B cell (primary cell): ENCODE measurements around the gene ATPAF1. TPM values are rescaled to one million over a fixed set of nuclear protein-coding genes. Genes with fewer than 3 reads are reported as not detected.

Experiments used
- ATAC-seq: fragments of 200-7000 bp; cut with Tn5 transposase; one replicate; pipeline ENCODE4 v1.10.0; 2021; ENCODE audit warnings: low read depth, mild to moderate bottlenecking, moderate number of reproducible peaks, moderate library complexity
- CTCF ChIA-PET: fragments of 350-600 bp; sonication (Branson Sonifier 250); formaldehyde crosslinking; loops from one replicate; lab custom pipeline; 2021; ENCODE audit warnings: antibody characterized with exemption, inconsistent platforms; lab: Charles Lee
- POLR2A ChIA-PET: fragments of 350-600 bp; sonication (Branson Sonifier 250); formaldehyde crosslinking; loops from one replicate; lab custom pipeline; 2021; ENCODE audit warnings: antibody characterized with exemption; lab: Charles Lee
- DNase-seq: peaks from one replicate; pipeline ENCODE4 v3.0.0; 2013
- H2AFZ ChIP-seq: 2 replicates; pipeline ENCODE4 v1.6.1; 2012; ENCODE audit warnings: mild to moderate bottlenecking, low read depth, low read length; ENCODE audit not compliant: insufficient read depth, poor library complexity, severe bottlenecking
- H3K27ac ChIP-seq, 2 donors: 1 replicate in 1 of 2; 2 replicates in 1 of 2; pipeline ENCODE4 v1.5.1; 2012 to 2013; ENCODE audit warnings: low read length in 2 of 2, mild to moderate bottlenecking in 2 of 2, moderate library complexity in 1 of 2
- H3K27me3 ChIP-seq, 4 experiments: fragments of 200-600 bp in 1 of 4; sonication (generic) in 1 of 4; replicated peaks in 1 of 4; 1 replicate in 2 of 4; 2 replicates in 2 of 4; pipeline versions ENCODE4 v1.6.1 to v1.7.0; 2013 to 2016; ENCODE audit warnings: low read length in 3 of 4, mild to moderate bottlenecking in 2 of 4, mixed read lengths in 1 of 4, moderate library complexity in 1 of 4; ENCODE audit not compliant: insufficient read depth in 4 of 4, control insufficient read depth in 3 of 4; ENCODE audit errors: control extremely low read depth in 1 of 4
- H3K36me3 ChIP-seq, 2 experiments: replicated peaks in 1 of 2; 1 replicate in 1 of 2; 2 replicates in 1 of 2; pipeline versions ENCODE4 v1.6.1 to v1.7.1; 2013; ENCODE audit warnings: low read length in 1 of 2; ENCODE audit not compliant: insufficient read depth in 2 of 2, control insufficient read depth in 1 of 2; ENCODE audit errors: control extremely low read depth in 1 of 2, extremely low read depth in 1 of 2
- H3K4me1 ChIP-seq, 2 donors: fragments of 200-600 bp in 1 of 2; sonication (generic) in 1 of 2; 1 replicate in 1 of 2; 2 replicates in 1 of 2; pipeline versions ENCODE4 v1.5.1 to v1.6.1; 2013 to 2017; ENCODE audit warnings: low read length in 2 of 2; ENCODE audit not compliant: control insufficient read depth in 2 of 2, insufficient read depth in 2 of 2
- H3K4me2 ChIP-seq: replicated peaks from 2 replicates; pipeline ENCODE3; 2012; ENCODE audit warnings: mild to moderate bottlenecking, low read depth, low read length; ENCODE audit not compliant: poor library complexity, severe bottlenecking
- H3K4me3 ChIP-seq, 5 experiments: fragments of 200-600 bp in 1 of 5; sonication (generic) in 1 of 5; 1 replicate in 3 of 5; 2 replicates in 2 of 5; pipeline versions ENCODE4 v1.5.1 to v1.7.0; 2011 to 2016; ENCODE audit warnings: low read length in 4 of 5, mild to moderate bottlenecking in 4 of 5, low read depth in 2 of 5, control low read depth in 1 of 5, moderate library complexity in 1 of 5; ENCODE audit not compliant: insufficient read depth in 1 of 5; ENCODE audit errors: control extremely low read depth in 1 of 5, extremely low read depth in 1 of 5
- H3K79me2 ChIP-seq: fragments of 200-600 bp; sonication (generic); one replicate; pipeline ENCODE4 v1.6.0; 2016; ENCODE audit warnings: low read length; ENCODE audit not compliant: control insufficient read depth, insufficient read depth
- H3K9ac ChIP-seq: fragments of 200-600 bp; sonication (generic); 2 replicates; pipeline ENCODE4 v1.6.1; 2017; ENCODE audit warnings: mild to moderate bottlenecking, low read length, moderate library complexity
- H3K9me3 ChIP-seq, 3 donors: one replicate each; pipeline versions ENCODE4 v1.6.1 to v1.7.1; 2013; ENCODE audit warnings: low read length in 2 of 3; ENCODE audit not compliant: control insufficient read depth in 2 of 3, insufficient read depth in 1 of 3; ENCODE audit errors: control extremely low read depth in 1 of 3
- H4K20me1 ChIP-seq: 2 replicates; pipeline ENCODE4 v1.6.0; 2012; ENCODE audit warnings: mild to moderate bottlenecking, low read length; ENCODE audit not compliant: insufficient read depth, control insufficient read depth, poor library complexity, severe bottlenecking
- H3K27ac Mint-ChIP-seq: one replicate; pipeline ENCODE4 v1.8.0; 2021; ENCODE audit warnings: mixed read lengths
- H3K27me3 Mint-ChIP-seq: one replicate; pipeline ENCODE4 v1.8.0; 2021; ENCODE audit warnings: mixed read lengths
- H3K4me1 Mint-ChIP-seq: one replicate; pipeline ENCODE4 v1.8.0; 2021; ENCODE audit warnings: mixed read lengths
- H3K4me3 Mint-ChIP-seq: one replicate; pipeline ENCODE4 v1.8.0; 2021; ENCODE audit warnings: mixed read lengths
- H3K9me3 Mint-ChIP-seq: one replicate; pipeline ENCODE4 v1.8.0; 2022; ENCODE audit warnings: mixed read lengths; ENCODE audit not compliant: insufficient read depth
- EZH2 ChIP-seq: IDR thresholded peaks from 2 replicates; pipeline ENCODE4 v1.6.1; 2012; ENCODE audit warnings: borderline replicate concordance, low read depth, mild to moderate bottlenecking, moderate library complexity, low read length; ENCODE audit not compliant: insufficient read depth, poor library complexity, severe bottlenecking
- whole genome bisulfite sequencing: methylation state at CpG from one replicate; pipeline ENCODE4 v1.1.5; 2013; ENCODE audit warnings: missing lambda C conversion rate; ENCODE audit not compliant: insufficient coverage; 5-methylcytosine and 5-hydroxymethylcytosine counted together
- intact Hi-C: fragments of 100-400 bp; cut with micrococcal nuclease; formaldehyde crosslinking; loops from one replicate; pipeline ENCODE4 v1.10.0; 2022
- polyA plus RNA-seq: library from polyadenylated mRNA; depleted of rRNA; stranded (reverse); fragments of >200 nt; gene quantifications from 2 replicates; pipeline ENCODE4 v1.2.3, GENCODE V29; 2012
- total RNA-seq, 2 donors: library from RNA; stranded (reverse); fragments of 120-200 nt in 1 of 2; gene quantifications; 1 replicate in 1 of 2; 2 replicates in 1 of 2; pipeline versions ENCODE4 v1.2.3 to v1.2.4, GENCODE V29; 2013 to 2022
- TF ChIP-seq, protein P1 (sequence below): fragments of 200-600 bp; IDR thresholded peaks from one replicate; pipeline ENCODE4 v1.8.0; 2022; ENCODE audit warnings: antibody characterized with exemption, mild to moderate bottlenecking

The ATPAF1 gene
- total and polyA plus RNA-seq, 2 donors (not counting 1 experiment from before 2014, with no cell fraction given), result 18.3 to 22.0 TPM

- Histone ChIP-seq H3K4me3 (peak overlapping the region; percentile 73 to 95 (median 82)), H3K9ac (peak overlapping the region; percentile 89), H3K27ac (peak overlapping the region; percentile 74 to 85), H3K4me1 (peaks cover 56 to 75% of the 10 kb centered on the region in 2 donors), H3K79me2 (peaks cover 44% of the 10 kb centered on the region), H3K4me2 (peak overlapping the region; percentile 83), H3K36me3 (peaks cover 0 to 18% of the 10 kb centered on the region in 2 experiments), H3K27me3 (no peaks in the 10 kb centered on the region), H3K9me3 (no peaks in the 10 kb centered on the region), H4K20me1 (peaks cover 50% of the 10 kb centered on the region), H2AFZ (peak overlapping the region; percentile 75)
- no peak for TF ChIP-seq EZH2
- TF ChIP-seq, protein P1, sequence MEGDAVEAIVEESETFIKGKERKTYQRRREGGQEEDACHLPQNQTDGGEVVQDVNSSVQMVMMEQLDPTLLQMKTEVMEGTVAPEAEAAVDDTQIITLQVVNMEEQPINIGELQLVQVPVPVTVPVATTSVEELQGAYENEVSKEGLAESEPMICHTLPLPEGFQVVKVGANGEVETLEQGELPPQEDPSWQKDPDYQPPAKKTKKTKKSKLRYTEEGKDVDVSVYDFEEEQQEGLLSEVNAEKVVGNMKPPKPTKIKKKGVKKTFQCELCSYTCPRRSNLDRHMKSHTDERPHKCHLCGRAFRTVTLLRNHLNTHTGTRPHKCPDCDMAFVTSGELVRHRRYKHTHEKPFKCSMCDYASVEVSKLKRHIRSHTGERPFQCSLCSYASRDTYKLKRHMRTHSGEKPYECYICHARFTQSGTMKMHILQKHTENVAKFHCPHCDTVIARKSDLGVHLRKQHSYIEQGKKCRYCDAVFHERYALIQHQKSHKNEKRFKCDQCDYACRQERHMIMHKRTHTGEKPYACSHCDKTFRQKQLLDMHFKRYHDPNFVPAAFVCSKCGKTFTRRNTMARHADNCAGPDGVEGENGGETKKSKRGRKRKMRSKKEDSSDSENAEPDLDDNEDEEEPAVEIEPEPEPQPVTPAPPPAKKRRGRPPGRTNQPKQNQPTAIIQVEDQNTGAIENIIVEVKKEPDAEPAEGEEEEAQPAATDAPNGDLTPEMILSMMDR, result no peak
- CTCF ChIA-PET, result interaction anchor here (0.5 to 5.9 kb wide), 2 partner anchors 11 to 249 kb away, joined by 3 to 40 read pairs; partner anchors contain the start of gene MKNK1
- intact Hi-C loops, result loop anchor here (1.0 kb wide), 2 partner anchors 11 to 104 kb away; partner anchors contain the start of genes EFCAB14 and MKNK1
- peaks cover 67% of the 10 kb centered on the region for H3K4me1 Mint-ChIP-seq
- POLR2A ChIA-PET, result interaction anchor here (1.1 to 3.6 kb wide), 2 partner anchors 9 to 12 kb away, joined by 4 to 27 read pairs; partner anchors contain the start of gene MKNK1
- H3K27ac Mint-ChIP-seq, result peak overlapping the region; percentile 93
- no peaks in the 10 kb centered on the region for H3K27me3 Mint-ChIP-seq
- WGBS, result 76% methylated on average over 2 of the region's 3 CpGs
- peak overlapping the region; percentile 94 for H3K4me3 Mint-ChIP-seq
- no peaks in the 10 kb centered on the region for H3K9me3 Mint-ChIP-seq
- no peak for DNase-seq
- ATAC-seq, result no peak
Measured at GRCh38 chr1:46615735-46616134, 52.4 kb downstream of the ATPAF1 start.

DNA sequence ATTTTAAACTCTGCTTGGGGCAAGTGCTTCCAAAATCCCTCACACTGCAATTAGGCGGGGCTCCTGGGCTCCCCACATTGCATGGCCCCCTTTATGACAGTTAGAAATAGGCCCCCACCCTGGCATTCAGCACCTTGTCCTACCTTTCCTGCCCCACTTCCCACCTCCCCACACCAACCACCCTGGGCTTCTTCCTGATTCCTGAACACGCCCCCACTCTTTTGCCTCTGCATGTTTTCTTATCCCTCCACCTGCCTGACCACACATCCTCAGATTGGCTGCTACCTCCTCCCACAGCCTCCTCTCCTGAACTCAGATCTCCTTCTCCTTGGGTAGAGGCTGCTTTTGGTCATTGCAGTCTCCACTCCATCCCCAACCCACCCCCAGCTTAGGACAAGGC is 53.1 kb downstream of the ATPAF1 start:
- no peak overlapping the region for H2AFZ ChIP-seq
- peak overlapping the region; percentile 24 for H3K27ac Mint-ChIP-seq
- H3K4me3 ChIP-seq, result peak overlapping the region in 2 of 5 experiments; percentile 76 to 88
- peaks cover 56 to 75% of the 10 kb centered on the region in 2 donors for H3K4me1 ChIP-seq
- H3K4me2 ChIP-seq, result peak overlapping the region; percentile 83
- H3K4me1 Mint-ChIP-seq, result peaks cover 67% of the 10 kb centered on the region
- ChIA-PET CTCF (interaction anchor here (5.9 kb wide), 1 partner anchor 10 kb away, joined by 40 read pairs; the partner anchor contains the start of gene MKNK1), POLR2A (interaction anchor here (3.6 kb wide), 1 partner anchor 11 kb away, joined by 27 read pairs; the partner anchor contains the start of gene MKNK1)
- H3K27me3 Mint-ChIP-seq, result no peaks in the 10 kb centered on the region
- intact Hi-C loops, result no loop called here
- H3K4me3 Mint-ChIP-seq, result peak overlapping the region; percentile 94
- H3K36me3 ChIP-seq, result peaks cover 0 to 18% of the 10 kb centered on the region in 2 experiments
- H3K79me2 ChIP-seq, result peaks cover 44% of the 10 kb centered on the region
- no peak overlapping the region for H3K27ac ChIP-seq
- 100% methylated on average over 2 of the region's 2 CpGs for WGBS
- no peak for ATAC-seq
- H3K9ac ChIP-seq, result peak overlapping the region; percentile 89
- no peaks in the 10 kb centered on the region for H3K27me3 ChIP-seq
- H3K9me3 ChIP-seq, result no peaks in the 10 kb centered on the region
- no peak for TF ChIP-seq EZH2
- TF ChIP-seq, protein P1, result no peak
- no peaks in the 10 kb centered on the region for H3K9me3 Mint-ChIP-seq
- peaks cover 51% of the 10 kb centered on the region for H4K20me1 ChIP-seq
- no peak for DNase-seq
